Right lobe of liver (tissue), 4 donors: ENCODE results near the gene SEZ6.

Experiments used
- POLR2A ChIP-seq: fragments of 450-650 bp; IDR thresholded peaks from one replicate; pipeline ENCODE4 v1.6.1; 2017; ENCODE audit warnings: antibody characterized with exemption, mild to moderate bottlenecking
- TF ChIP-seq, protein P1 (sequence below), 4 donors: fragments of 200-600 bp in 3 of 4; fragments of 450-650 bp in 1 of 4; IDR thresholded peaks; one replicate each; pipeline versions ENCODE4 v1.5.1 to v1.8.0; 2016 to 2022; ENCODE audit warnings: antibody characterized with exemption in 4 of 4, mild to moderate bottlenecking in 2 of 4
- donor health status: DM: no; HTN: no; CAD: no.
- donor health status: DM: no; HTN: no; CAD: no.
- donor health status: DM: no; HTN: yes; CAD: no.

- TF ChIP-seq, protein P1, sequence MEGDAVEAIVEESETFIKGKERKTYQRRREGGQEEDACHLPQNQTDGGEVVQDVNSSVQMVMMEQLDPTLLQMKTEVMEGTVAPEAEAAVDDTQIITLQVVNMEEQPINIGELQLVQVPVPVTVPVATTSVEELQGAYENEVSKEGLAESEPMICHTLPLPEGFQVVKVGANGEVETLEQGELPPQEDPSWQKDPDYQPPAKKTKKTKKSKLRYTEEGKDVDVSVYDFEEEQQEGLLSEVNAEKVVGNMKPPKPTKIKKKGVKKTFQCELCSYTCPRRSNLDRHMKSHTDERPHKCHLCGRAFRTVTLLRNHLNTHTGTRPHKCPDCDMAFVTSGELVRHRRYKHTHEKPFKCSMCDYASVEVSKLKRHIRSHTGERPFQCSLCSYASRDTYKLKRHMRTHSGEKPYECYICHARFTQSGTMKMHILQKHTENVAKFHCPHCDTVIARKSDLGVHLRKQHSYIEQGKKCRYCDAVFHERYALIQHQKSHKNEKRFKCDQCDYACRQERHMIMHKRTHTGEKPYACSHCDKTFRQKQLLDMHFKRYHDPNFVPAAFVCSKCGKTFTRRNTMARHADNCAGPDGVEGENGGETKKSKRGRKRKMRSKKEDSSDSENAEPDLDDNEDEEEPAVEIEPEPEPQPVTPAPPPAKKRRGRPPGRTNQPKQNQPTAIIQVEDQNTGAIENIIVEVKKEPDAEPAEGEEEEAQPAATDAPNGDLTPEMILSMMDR (IDR thresholded peaks at IDR 0.05) = no peak
- TF ChIP-seq POLR2A = no peak
Measured at GRCh38 chr17:28957992-28958355, 47.9 kb downstream of the SEZ6 start.
